A549 (cell line): ENCODE measurements around the gene ZNF384. TPM values are rescaled to one million over a fixed set of nuclear protein-coding genes. Genes with fewer than 3 reads are reported as not detected.

Source experiments
- ATAC-seq, 2 experiments: fragments of 200-7000 bp in 1 of 2; fragments of >200 bp in 1 of 2; cut with Nextera tagmentation in 1 of 2; cut with Tn5 transposase in 1 of 2; 3 replicates each; pipeline versions ENCODE4 v1.8.0 to v1.9.1; 2018 to 2020; ENCODE audit warnings: mild to moderate bottlenecking in 1 of 2, moderate library complexity in 1 of 2
- CTCF ChIA-PET: fragments of 300-600 bp; sonication (Branson Sonifier 250); formaldehyde crosslinking; extraction: SDS; loops from one replicate; lab custom pipeline; 2021; ENCODE audit warnings: antibody characterized with exemption, inconsistent platforms; lab: Yijun Ruan, JAX
- POLR2A ChIA-PET: fragments of 350-600 bp; formaldehyde crosslinking; extraction: SDS; loops from one replicate; lab custom pipeline; 2021; ENCODE audit warnings: antibody characterized with exemption, inconsistent platforms; lab: Yijun Ruan, JAX
- DNase-seq, 2 experiments: peaks; one replicate each; pipeline versions ENCODE4 v3.0.0 to v3.0.0-alpha.2; 2011 to 2016; ENCODE audit warnings: low read depth in 1 of 2, low spot score in 1 of 2
- FAIRE-seq: peaks from 2 replicates; lab custom pipeline; 2011; peaks lifted over from hg19 to GRCh38; lab: Jason Lieb, UNC
- H3K27ac ChIP-seq, 2 experiments: fragments of >200 bp; sonication (Bioruptor Twin); formaldehyde crosslinking; 3 replicates each; pipeline ENCODE4 v1.5.1; 2016 to 2017
- H3K4me1 ChIP-seq: fragments of >200 bp; sonication (Bioruptor Twin); formaldehyde crosslinking; 3 replicates; pipeline ENCODE4 v1.6.1; 2016
- H3K4me2 ChIP-seq: fragments of >200 bp; sonication (Bioruptor Twin); formaldehyde crosslinking; 3 replicates; pipeline ENCODE4 v1.6.1; 2016
- H3K4me3 ChIP-seq: fragments of >200 bp; sonication (Bioruptor Twin); formaldehyde crosslinking; 3 replicates; pipeline ENCODE4 v1.5.1; 2016
- H3K9me3 ChIP-seq: fragments of >200 bp; sonication (Bioruptor Twin); formaldehyde crosslinking; 3 replicates; pipeline ENCODE4 v1.6.1; 2016
- BHLHE40 ChIP-seq: IDR thresholded peaks from 2 replicates; pipeline ENCODE4 v1.6.1; 2012; ENCODE audit warnings: low read depth, low read length, inconsistent platforms
- CBX2 ChIP-seq: fragments of 200-600 bp; sonication (generic); IDR thresholded peaks from 2 replicates; pipeline ENCODE4 v1.6.1; 2016; ENCODE audit warnings: low read depth, mild to moderate bottlenecking, borderline replicate concordance
- CBX8 ChIP-seq: fragments of 200-600 bp; sonication (generic); IDR thresholded peaks from 2 replicates; pipeline ENCODE4 v1.6.1; 2016
- E2F6 ChIP-seq: IDR thresholded peaks from 2 replicates; pipeline ENCODE4 v1.6.1; 2012; ENCODE audit warnings: low read depth, borderline replicate concordance
- EHF ChIP-seq: fragments of 250-450 bp; sonication (Bioruptor Pico); IDR thresholded peaks from 2 replicates; pipeline ENCODE4 v1.5.0; 2020; ENCODE audit warnings: mild to moderate bottlenecking
- ELK1 ChIP-seq: fragments of 150-350 bp; IDR thresholded peaks from 2 replicates; pipeline ENCODE4 v1.6.1; 2014; ENCODE audit warnings: low read depth, mild to moderate bottlenecking, low read length
- FOSL2 ChIP-seq, 2 experiments: fragments of 450-650 bp in 1 of 2; fragments of >200 bp in 1 of 2; sonication (Bioruptor Twin) in 1 of 2; formaldehyde crosslinking; IDR thresholded peaks; 2 replicates each; pipeline versions ENCODE4 v1.5.0 to v1.6.1; 2016 to 2020; ENCODE audit warnings: mild to moderate bottlenecking in 1 of 2, moderate library complexity in 1 of 2
- HDAC2 ChIP-seq: fragments of 200-600 bp; sonication (generic); IDR thresholded peaks from 2 replicates; pipeline ENCODE4 v1.6.1; 2016
- HOXB5 ChIP-seq: fragments of 250-450 bp; sonication (Bioruptor Pico); IDR thresholded peaks from 2 replicates; pipeline ENCODE4 v1.5.0; 2020; ENCODE audit warnings: mild to moderate bottlenecking, moderate library complexity
- JUNB ChIP-seq: fragments of >200 bp; sonication (Bioruptor Twin); formaldehyde crosslinking; IDR thresholded peaks from 2 replicates; pipeline ENCODE4 v1.6.1; 2016
- KDM5A ChIP-seq: fragments of 200-600 bp; sonication (generic); IDR thresholded peaks from 2 replicates; pipeline ENCODE4 v1.6.1; 2016; ENCODE audit warnings: antibody characterized with exemption, mild to moderate bottlenecking
- MAX ChIP-seq: IDR thresholded peaks from 2 replicates; pipeline ENCODE4 v1.6.1; 2012
- MAZ ChIP-seq: fragments of 150-350 bp; IDR thresholded peaks from 2 replicates; pipeline ENCODE4 v1.6.1; 2014; ENCODE audit warnings: antibody characterized with exemption, low read depth, low read length, borderline replicate concordance
- MYC ChIP-seq: IDR thresholded peaks from 2 replicates; pipeline ENCODE4 v1.6.1; 2012; ENCODE audit warnings: mild to moderate bottlenecking, inconsistent platforms, low read length, improper control_type of control experiment, borderline replicate concordance
- NFE2L2 ChIP-seq: fragments of 150-350 bp; conservative IDR thresholded peaks from 2 replicates; pipeline ENCODE4 v1.6.1; 2014; ENCODE audit warnings: low read length
- NPAS2 ChIP-seq: fragments of 250-450 bp; sonication (Bioruptor Pico); IDR thresholded peaks from 2 replicates; pipeline ENCODE4 v1.8.0; 2022; ENCODE audit warnings: mild to moderate bottlenecking, moderate library complexity, borderline replicate concordance
- PBX3 ChIP-seq: IDR thresholded peaks from 2 replicates; pipeline ENCODE4 v1.6.1; 2012
- PHF8 ChIP-seq: fragments of 200-600 bp; sonication (generic); IDR thresholded peaks from 2 replicates; pipeline ENCODE4 v1.6.1; 2016; ENCODE audit warnings: low read depth, mild to moderate bottlenecking, antibody characterized with exemption, moderate library complexity, borderline replicate concordance
- POLR2AphosphoS2 ChIP-seq: conservative IDR thresholded peaks from 2 replicates; pipeline ENCODE4 v1.6.1; 2012; ENCODE audit warnings: low read length, improper control_type of control experiment, inconsistent platforms
- RAD21 ChIP-seq, 2 experiments: fragments of >200 bp in 1 of 2; sonication (Bioruptor Twin) in 1 of 2; formaldehyde crosslinking in 1 of 2; IDR thresholded peaks in 1 of 2; conservative IDR thresholded peaks in 1 of 2; 2 replicates in 1 of 2; 3 replicates in 1 of 2; pipeline ENCODE4 v1.6.1; 2012 to 2018; ENCODE audit warnings: inconsistent platforms in 1 of 2
- REST ChIP-seq: fragments of 200-600 bp; sonication (generic); IDR thresholded peaks from 2 replicates; pipeline ENCODE4 v1.6.1; 2016; ENCODE audit warnings: antibody characterized with exemption, mild to moderate bottlenecking, moderate library complexity
- RNF2 ChIP-seq: fragments of 200-600 bp; sonication (generic); IDR thresholded peaks from 2 replicates; pipeline ENCODE4 v1.6.1; 2016; ENCODE audit warnings: low read depth, mild to moderate bottlenecking, antibody characterized with exemption, moderate library complexity, borderline replicate concordance
- SREBF2 ChIP-seq: fragments of 450-650 bp; IDR thresholded peaks from 2 replicates; pipeline ENCODE4 v1.6.1; 2014; ENCODE audit warnings: mild to moderate bottlenecking, moderate library complexity
- USF2 ChIP-seq: fragments of 450-650 bp; IDR thresholded peaks from 2 replicates; pipeline ENCODE4 v1.6.1; 2014; ENCODE audit warnings: antibody characterized with exemption
- ZC3H11A ChIP-seq: fragments of 450-650 bp; IDR thresholded peaks from 2 replicates; pipeline ENCODE4 v1.6.1; 2014; ENCODE audit warnings: antibody characterized with exemption, mild to moderate bottlenecking
- ZSCAN20 ChIP-seq: fragments of 250-450 bp; sonication (Bioruptor Pico); IDR thresholded peaks from 2 replicates; pipeline ENCODE4 v1.8.0; 2022; ENCODE audit warnings: mild to moderate bottlenecking, moderate library complexity
- WGBS: methylation state at CpG from one replicate; pipeline ENCODE4 v1.1.6; 2017; ENCODE audit errors: missing lambda C conversion rate; 5-methylcytosine and 5-hydroxymethylcytosine counted together
- polyA plus RNA-seq, 4 experiments: library from polyadenylated mRNA; depleted of rRNA in 3 of 4; stranded (reverse); fragments of >200 nt; fragmentation: RNase III in 1 of 4; extraction: RNeasy Plus Mini Kit Qiagen cat#74134 plus additional on column Dnase treatment in 1 of 4; gene quantifications; 2 replicates in 3 of 4; 3 replicates in 1 of 4; pipeline ENCODE4 v1.2.3, GENCODE V29; 2011 to 2017

Gene ZNF384
- polyA plus RNA-seq, 2 of the 4 experiments (the other 2 are of a cell fraction): 59.6 to 79.8 TPM

- DNase-seq (peak in 1 of 2 experiments; percentile 42), ATAC-seq (peak; percentile 45 to 50), FAIRE-seq (no peak)
- peak; percentile 2; the same call in 1 of the 2 replicates for TF ChIP-seq PHF8
- TF ChIP-seq JUNB: no peak
- Histone ChIP-seq H3K9me3 (no peaks in the 10 kb centered on the region), H3K4me3 (peak overlapping the region; percentile 61), H3K4me2 (peak overlapping the region; percentile 94), H3K27ac (peak overlapping the region; percentile 86 to 89), H3K4me1 (peaks cover 13% of the 10 kb centered on the region)
- ChIA-PET CTCF (interaction anchor here (0.9 to 7.6 kb wide), 12 partner anchors 9 to 148 kb away, joined by 3 to 52 read pairs (median 4); partner anchors contain the start of genes MLF2, SPSB2 and ZNF384), POLR2A (interaction anchor here (0.7 to 3.0 kb wide), 27 partner anchors 9 to 254 kb away, joined by 3 to 86 read pairs (median 4); partner anchors contain the start of genes C12orf57, GAPDH, MLF2 and NOP2)
- WGBS: 12% methylated on average over 10 of the region's 10 CpGs
Measured at GRCh38 chr12:6724409-6724797, 35.2 kb upstream of the ZNF384 start.

GRCh38 chr12:6723607-6724408 is 34.6 kb upstream of the ZNF384 start, which contains the start of gene COPS7A:
Gene COPS7A, plus strand, starts transcription at chr12:6724046. Its CDS starts 611 bp downstream, at chr12:6724657.
- POLR2A ChIA-PET: interaction anchor here (0.6 to 3.0 kb wide), 32 partner anchors 9 to 253 kb away, joined by 3 to 86 read pairs (median 4); partner anchors contain the start of genes C12orf57, GAPDH, MLF2 and NOP2
- WGBS: 2% methylated on average over 34 of the region's 49 CpGs
- FAIRE-seq: peak; percentile 81
- TF ChIP-seq ZC3H11A: no peak
- peak; percentile 71 for TF ChIP-seq NPAS2
- 0 out of 2 replicates have a peak, but pooled peaks have one; percentile 2 for TF ChIP-seq NFE2L2
- no peak; the same call in 1 of the 2 replicates for TF ChIP-seq HOXB5 (CRISPR knock-in tag)
- no peak for TF ChIP-seq HDAC2
- no peak for TF ChIP-seq RNF2
- no peak for TF ChIP-seq REST
- no peak for TF ChIP-seq POLR2AphosphoS2
- no peak for TF ChIP-seq RAD21 (conservative IDR thresholded peaks at IDR 0.05 in 1 of 2, IDR thresholded peaks at IDR 0.05 in 1 of 2)
- peak; percentile 49; the same call in 1 of the 2 replicates for TF ChIP-seq BHLHE40
- TF ChIP-seq MAX: peak; percentile 100
- TF ChIP-seq USF2: peak; percentile 98
- TF ChIP-seq CBX2: no peak
- TF ChIP-seq KDM5A: 0 out of 2 replicates have a peak, but pooled peaks have one; percentile 30
- peak; percentile 94 for TF ChIP-seq PBX3
- TF ChIP-seq MAZ: no peak
- no peak for TF ChIP-seq FOSL2 (IDR thresholded peaks at IDR 0.05)
- 0 out of 2 replicates have a peak, but pooled peaks have one; percentile 18 for TF ChIP-seq FOSL2 (CRISPR knock-in tag; IDR thresholded peaks at IDR 0.05)
- peak; percentile 85; the same call in 1 of the 2 replicates for TF ChIP-seq MYC
- peak; percentile 99 for TF ChIP-seq E2F6
- TF ChIP-seq EHF (CRISPR knock-in tag): peak; percentile 74; the same call in 1 of the 2 replicates
- TF ChIP-seq CBX8: no peak
- TF ChIP-seq ELK1: no peak
- TF ChIP-seq ZSCAN20: no peak; the same call in 1 of the 2 replicates
- TF ChIP-seq SREBF2: no peak

More at GRCh38 chr12:6723607-6724408, 34.6 kb upstream of the ZNF384 start, which contains the start of gene COPS7A:
- Histone ChIP-seq H3K9me3 (no peaks in the 10 kb centered on the region), H3K4me1 (peaks cover 13% of the 10 kb centered on the region), H3K27ac (peak within 1 kb of the TSS; percentile 86 to 89), H3K4me2 (peak within 1 kb of the TSS; percentile 94), H3K4me3 (peak within 1 kb of the TSS; percentile 61)
- CTCF ChIA-PET: interaction anchor here (0.9 to 7.6 kb wide), 17 partner anchors 9 to 319 kb away, joined by 3 to 52 read pairs (median 4); partner anchors contain the start of genes MLF2, SPSB2 and ZNF384
- ATAC-seq (peak; percentile 98), DNase-seq (peak; percentile 99)
